Mammary epithelial cell (primary cell): ENCODE data around the gene PPP1R16B.
"Not testable (repeated sequence)": the region's sequence is repeated elsewhere in the genome, so short reads cannot be mapped to it uniquely, and the experiment has no call there.

ENCODE experiments used
- CTCF ChIP-seq, 2 donors: IDR thresholded peaks in 1 of 2; conservative IDR thresholded peaks in 1 of 2; 2 replicates each; pipeline ENCODE4 v1.5.1; 2011 to 2012; ENCODE audit warnings: inconsistent platforms in 2 of 2, low read length in 2 of 2, mild to moderate bottlenecking in 2 of 2, control low read depth in 1 of 2, low read depth in 1 of 2; ENCODE audit not compliant: insufficient read depth in 1 of 2; ENCODE audit errors: extremely low read depth in 1 of 2
- EZH2 ChIP-seq: IDR thresholded peaks from 2 replicates; pipeline ENCODE4 v1.6.1; 2012; ENCODE audit warnings: low read length, inconsistent platforms, borderline replicate concordance

GRCh38 chr20:38960187-38960687 is 154.7 kb downstream of the PPP1R16B start:
- not testable (repeated sequence) for TF ChIP-seq CTCF (conservative IDR thresholded peaks at IDR 0.05 in 1 of 2, IDR thresholded peaks at IDR 0.05 in 1 of 2; ENCODE audit: extremely low read depth in 1 of 2, insufficient read depth in 1 of 2, low read depth in 1 of 2, low read length in 2 of 2); EZH2
